Epithelial cell of esophagus (primary cell): ENCODE data around the gene CHD6.

Experiments used
- DNase-seq: peaks from one replicate; pipeline ENCODE4 v3.0.0; 2010; ENCODE audit warnings: low read depth
- H3K4me3 ChIP-seq: 2 replicates; pipeline ENCODE4 v1.5.1; 2011; ENCODE audit warnings: mild to moderate bottlenecking, low read length, control low read depth
- TF ChIP-seq, protein P1 (sequence below): IDR thresholded peaks from 2 replicates; pipeline ENCODE4 v1.5.1; 2011; ENCODE audit warnings: low read depth, mild to moderate bottlenecking, low read length, control low read depth, inconsistent platforms; ENCODE audit not compliant: insufficient read depth; ENCODE audit errors: missing control alignments

Gene CHD6

DNA sequence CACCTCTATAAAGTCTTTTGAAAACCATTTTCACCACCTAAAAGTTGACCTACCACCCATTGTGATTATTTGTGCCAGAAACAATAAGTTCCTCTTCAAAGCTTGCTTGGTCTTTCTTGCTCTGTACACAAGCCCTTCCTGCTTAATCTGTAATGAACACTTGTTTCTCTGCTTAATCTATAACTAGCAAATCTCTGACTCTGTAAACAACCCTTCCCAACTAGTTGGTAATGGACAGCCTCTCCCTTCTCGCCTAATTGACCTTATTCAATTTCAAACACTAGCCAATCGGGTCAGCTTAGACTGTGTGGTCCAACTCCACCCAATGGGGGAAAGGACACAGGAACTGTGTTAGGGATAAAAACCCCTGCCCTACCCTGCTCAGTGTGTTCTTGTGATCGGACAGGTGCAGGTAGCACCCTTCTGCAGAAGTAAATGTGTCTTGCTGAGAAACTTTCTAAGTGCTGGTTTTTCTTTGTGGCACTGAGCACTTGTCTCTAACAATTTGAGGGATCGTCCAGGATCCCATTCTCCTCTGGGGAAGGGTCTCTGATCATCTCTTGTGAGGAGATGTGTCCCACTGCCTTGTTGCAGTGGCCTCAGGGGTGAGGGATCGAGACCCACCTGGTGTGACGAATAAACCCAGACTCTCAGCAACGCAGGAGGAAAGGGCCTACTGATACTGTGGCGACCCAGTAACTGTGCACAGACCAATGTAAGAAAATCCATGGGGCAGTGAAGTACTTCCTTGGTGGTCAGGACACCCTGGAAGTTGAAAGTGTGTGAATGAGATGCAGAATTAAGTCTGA is 23.5 kb downstream of the CHD6 start:
- DNase-seq: no peak
- TF ChIP-seq, protein P1, sequence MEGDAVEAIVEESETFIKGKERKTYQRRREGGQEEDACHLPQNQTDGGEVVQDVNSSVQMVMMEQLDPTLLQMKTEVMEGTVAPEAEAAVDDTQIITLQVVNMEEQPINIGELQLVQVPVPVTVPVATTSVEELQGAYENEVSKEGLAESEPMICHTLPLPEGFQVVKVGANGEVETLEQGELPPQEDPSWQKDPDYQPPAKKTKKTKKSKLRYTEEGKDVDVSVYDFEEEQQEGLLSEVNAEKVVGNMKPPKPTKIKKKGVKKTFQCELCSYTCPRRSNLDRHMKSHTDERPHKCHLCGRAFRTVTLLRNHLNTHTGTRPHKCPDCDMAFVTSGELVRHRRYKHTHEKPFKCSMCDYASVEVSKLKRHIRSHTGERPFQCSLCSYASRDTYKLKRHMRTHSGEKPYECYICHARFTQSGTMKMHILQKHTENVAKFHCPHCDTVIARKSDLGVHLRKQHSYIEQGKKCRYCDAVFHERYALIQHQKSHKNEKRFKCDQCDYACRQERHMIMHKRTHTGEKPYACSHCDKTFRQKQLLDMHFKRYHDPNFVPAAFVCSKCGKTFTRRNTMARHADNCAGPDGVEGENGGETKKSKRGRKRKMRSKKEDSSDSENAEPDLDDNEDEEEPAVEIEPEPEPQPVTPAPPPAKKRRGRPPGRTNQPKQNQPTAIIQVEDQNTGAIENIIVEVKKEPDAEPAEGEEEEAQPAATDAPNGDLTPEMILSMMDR: no peak
- H3K4me3 ChIP-seq: no peak overlapping the region

DNA sequence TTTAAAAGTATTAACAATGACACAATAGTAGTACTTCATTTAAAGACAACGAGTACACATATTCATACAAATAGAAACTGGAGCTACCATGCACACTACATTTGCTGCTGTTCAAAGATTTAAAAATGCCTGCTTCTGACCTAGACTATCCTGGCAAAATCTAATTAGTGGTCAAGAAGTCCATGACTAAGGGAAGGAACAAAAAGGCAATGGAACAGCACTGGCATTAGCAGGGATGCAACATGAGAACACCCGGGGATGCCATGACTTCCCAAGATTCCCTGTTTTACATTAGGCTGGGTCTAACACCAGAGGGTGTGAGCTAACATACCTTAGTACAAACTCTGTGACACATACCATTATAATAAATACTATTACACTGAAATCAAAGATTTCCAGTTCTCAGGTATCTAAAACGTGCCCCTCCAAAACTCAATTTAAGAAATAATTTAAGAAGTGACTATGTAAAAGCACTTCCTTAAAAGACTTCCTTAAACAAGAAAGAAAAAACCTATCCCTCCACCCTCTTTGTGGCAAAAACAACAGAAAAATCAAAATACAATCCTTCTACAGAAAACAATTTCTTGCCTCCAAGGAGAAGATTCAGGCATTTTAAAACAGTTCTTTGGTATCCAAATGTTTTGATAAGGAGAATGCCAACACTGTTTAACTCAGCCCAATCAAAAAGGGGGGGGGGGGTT is 25.5 kb downstream of the CHD6 start:
- TF ChIP-seq, protein P1: no peak
- DNase-seq: no peak
- no peak overlapping the region for H3K4me3 ChIP-seq

DNA sequence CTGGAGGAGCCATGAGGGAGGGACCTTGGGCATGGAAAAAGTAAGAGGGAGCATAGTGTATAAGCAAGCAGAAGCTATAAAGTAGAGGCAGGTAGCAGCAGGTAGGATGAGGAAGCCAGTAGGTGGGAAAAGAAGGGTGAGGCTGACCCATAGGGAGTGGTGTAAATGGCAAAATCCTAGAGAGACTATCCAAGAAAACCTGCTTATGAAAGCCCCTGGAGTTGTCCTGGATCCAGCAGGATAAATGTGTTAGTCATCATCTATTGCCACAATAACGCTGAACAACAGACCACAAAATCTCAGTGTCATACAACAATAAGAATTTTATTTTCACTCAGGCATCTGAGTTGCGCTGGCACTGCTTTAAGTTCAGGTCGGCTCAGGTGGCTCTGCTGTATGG is 30.2 kb downstream of the CHD6 start:
- H3K4me3 ChIP-seq: no peak overlapping the region
- peak; percentile 75 for DNase-seq
- TF ChIP-seq, protein P1: no peak

DNA sequence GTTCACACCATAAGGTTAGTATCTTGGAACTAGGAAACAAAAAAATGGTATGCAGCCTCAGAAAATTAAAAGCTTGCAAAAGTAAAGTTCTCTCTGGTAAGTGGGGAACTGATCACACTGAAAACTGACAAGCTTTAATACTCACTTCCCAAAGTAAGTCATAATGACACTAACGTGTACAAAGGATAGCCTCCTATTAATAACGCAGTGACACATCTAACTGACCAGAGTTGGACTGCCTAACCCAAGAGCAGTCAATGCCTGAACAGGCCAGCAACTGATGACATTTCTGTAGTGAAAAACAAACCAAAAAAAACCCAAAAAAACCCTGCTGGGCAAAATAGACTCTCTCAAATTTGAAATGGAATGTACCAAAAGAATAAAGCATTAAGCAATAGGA is 30.7 kb downstream of the CHD6 start:
- DNase-seq: no peak
- TF ChIP-seq, protein P1: no peak
- H3K4me3 ChIP-seq: no peak overlapping the region

DNA sequence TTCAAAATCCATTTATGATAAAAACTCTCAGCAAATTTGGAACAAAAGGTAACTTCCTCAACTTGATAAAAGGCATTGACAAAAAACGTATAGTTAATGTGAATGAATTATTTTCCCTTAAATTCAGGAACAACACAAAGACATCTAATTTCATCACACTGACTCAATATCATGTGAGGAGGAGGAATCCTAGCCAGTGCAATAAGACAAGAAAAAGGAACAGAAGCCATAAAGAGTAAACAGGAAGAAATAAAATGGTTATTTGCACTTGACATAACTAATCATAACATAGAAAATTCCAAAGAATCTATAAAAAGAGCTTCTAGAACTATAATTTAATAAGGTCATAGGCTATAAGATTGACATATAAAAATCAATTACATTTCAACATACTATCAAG is 31.4 kb downstream of the CHD6 start:
- DNase-seq: no peak
- TF ChIP-seq, protein P1: no peak

DNA sequence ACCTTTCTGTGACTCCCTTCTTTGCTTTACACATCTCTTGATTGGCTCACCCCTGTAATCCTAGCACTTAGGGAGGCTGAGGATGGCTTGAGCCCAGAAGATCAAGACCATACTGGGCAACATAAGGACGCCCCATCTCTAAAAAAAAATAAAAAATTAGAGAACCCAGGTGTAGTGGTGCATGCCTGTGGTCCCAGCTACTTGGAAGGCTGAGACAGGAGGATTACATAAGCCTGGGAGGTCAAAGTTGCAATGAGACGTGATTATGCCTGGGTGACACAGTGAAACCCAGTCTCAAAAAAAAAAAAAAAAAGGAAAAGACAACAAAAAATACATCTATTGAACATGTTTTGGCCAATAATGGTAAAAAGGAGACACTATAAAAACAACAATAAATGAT is 37.8 kb downstream of the CHD6 start:
- TF ChIP-seq, protein P1: no peak
- no peak overlapping the region for H3K4me3 ChIP-seq
- no peak for DNase-seq

More for the DNA sequence above, 31.4 kb downstream of the CHD6 start:
- H3K4me3 ChIP-seq: no peak overlapping the region
